Natural killer cell (primary cell): ENCODE results near the gene KISS1R. TPM values are rescaled to one million over a fixed set of nuclear protein-coding genes. Genes with fewer than 3 reads are reported as not detected.
A peak's percentile ranks its signal among the peaks of the same experiment; 100 is the strongest.

ENCODE experiments used
- ATAC-seq, 3 donors: fragments of 150-1000 bp in 2 of 3; fragments of 200-7000 bp in 1 of 3; cut with Tn5 transposase; 1 replicate in 1 of 3; 2 replicates in 2 of 3; pipeline ENCODE4 v1.10.0; 2021; ENCODE audit warnings: mild to moderate bottlenecking in 2 of 3, moderate library complexity in 2 of 3
- DNase-seq, 2 donors: peaks; one replicate each; pipeline versions ENCODE4 v3.0.0 to v3.0.0-alpha.2; 2013 to 2021; ENCODE audit warnings: mixed read lengths in 1 of 2
- H3K27ac ChIP-seq: one replicate; pipeline ENCODE4 v1.5.1; 2013; ENCODE audit warnings: mild to moderate bottlenecking, low read length
- H3K27me3 ChIP-seq: one replicate; pipeline ENCODE4 v1.6.1; 2013; ENCODE audit warnings: low read length; ENCODE audit not compliant: control insufficient read depth, insufficient read depth
- H3K36me3 ChIP-seq: one replicate; pipeline ENCODE4 v1.6.1; 2013; ENCODE audit warnings: low read length; ENCODE audit not compliant: control insufficient read depth, insufficient read depth
- H3K4me1 ChIP-seq: one replicate; pipeline ENCODE4 v1.6.1; 2013; ENCODE audit warnings: low read length; ENCODE audit not compliant: control insufficient read depth, insufficient read depth
- H3K4me3 ChIP-seq: one replicate; pipeline ENCODE4 v1.5.1; 2013; ENCODE audit warnings: low read length
- H3K9me3 ChIP-seq: one replicate; pipeline ENCODE4 v1.6.1; 2013; ENCODE audit warnings: low read length; ENCODE audit not compliant: control insufficient read depth, insufficient read depth
- H3K27ac Mint-ChIP-seq, 2 donors: one replicate each; pipeline ENCODE4 v1.8.0; 2022; ENCODE audit warnings: mild to moderate bottlenecking in 2 of 2, mixed read lengths in 2 of 2, moderate library complexity in 1 of 2
- H3K27me3 Mint-ChIP-seq, 2 donors: one replicate each; pipeline ENCODE4 v1.8.0; 2022; ENCODE audit warnings: low read depth in 2 of 2, mixed read lengths in 2 of 2
- H3K36me3 Mint-ChIP-seq: one replicate; pipeline ENCODE4 v1.8.0; 2022; ENCODE audit warnings: mixed read lengths
- H3K4me1 Mint-ChIP-seq, 2 donors: one replicate each; pipeline ENCODE4 v1.8.0; 2022; ENCODE audit warnings: mixed read lengths in 2 of 2
- H3K4me3 Mint-ChIP-seq: one replicate; pipeline ENCODE4 v1.8.0; 2022; ENCODE audit warnings: mild to moderate bottlenecking, moderate library complexity, mixed read lengths
- H3K9me3 Mint-ChIP-seq, 2 donors: one replicate each; pipeline ENCODE4 v1.8.0; 2022; ENCODE audit warnings: mixed read lengths in 2 of 2
- CTCF ChIP-seq: fragments of 200-600 bp; IDR thresholded peaks from one replicate; pipeline ENCODE4 v1.8.0; 2022; ENCODE audit warnings: antibody characterized with exemption
- WGBS: methylation state at CpG from one replicate; pipeline ENCODE4 v1.1.7; 2013; ENCODE audit warnings: missing lambda C conversion rate; ENCODE audit not compliant: insufficient coverage; 5-methylcytosine and 5-hydroxymethylcytosine counted together
- intact Hi-C: fragments of 100-400 bp; cut with micrococcal nuclease; formaldehyde crosslinking; loops from one replicate; pipeline ENCODE4 v1.14.2; 2022
- total RNA-seq, 4 donors: library from RNA; stranded (reverse); fragments of 120-200 nt in 1 of 4; gene quantifications; one replicate each; pipeline versions ENCODE4 v1.2.3 to v1.2.4, GENCODE V29; 2013 to 2022

The KISS1R gene
- total RNA-seq, 3 donors from 2014 or later (not counting 1 experiment from before 2014, with no cell fraction given) = 0.31 TPM; not detected in 2

GRCh38 chr19:892894-893689 is 24.0 kb upstream of the KISS1R start, which contains the start of the genes MED16 and RNU6-9:
Gene MED16 (minus strand): TSS chr19:893187. CDS start chr19:891131, 2,056 bp downstream.
Gene RNU6-9 (plus strand): TSS chr19:893484.
- Mint-ChIP-seq H3K27ac (peak within 1 kb of the TSS; percentile 99), H3K27me3 (no peaks in the 10 kb centered on the region), H3K4me1 (peaks cover 9 to 30% of the 10 kb centered on the region in 2 donors), H3K9me3 (no peaks in the 10 kb centered on the region), H3K36me3 (no peaks in the 10 kb centered on the region), H3K4me3 (peak within 1 kb of the TSS; percentile 97)
- 1% methylated on average over 67 of the region's 69 CpGs for WGBS
- intact Hi-C loops = loop anchor here (1.0 kb wide), 1 partner anchor 16 kb away; no protein-coding TSS in a partner anchor
- DNase-seq = peak; percentile 88 to 97
- peaks cover 20% of the 10 kb centered on the region for H3K36me3 ChIP-seq
- ATAC-seq = peak; percentile 97 to 98 (median 98)
- no peaks in the 10 kb centered on the region for H3K27me3 ChIP-seq
- peaks cover 39% of the 10 kb centered on the region for H3K4me1 ChIP-seq
- TF ChIP-seq CTCF = no peak
- H3K4me3 ChIP-seq = peak within 1 kb of the TSS; percentile 61
- peak within 1 kb of the TSS; percentile 98 for H3K27ac ChIP-seq
- no peaks in the 10 kb centered on the region for H3K9me3 ChIP-seq

- no peak for ATAC-seq
- Mint-ChIP-seq H3K36me3 (no peaks in the 10 kb centered on the region), H3K9me3 (no peaks in the 10 kb centered on the region), H3K27ac (peak overlapping the region in 1 of 2 donors; percentile 42), H3K27me3 (no peaks in the 10 kb centered on the region), H3K4me3 (no peak overlapping the region), H3K4me1 (peaks cover 9 to 27% of the 10 kb centered on the region in 2 donors)
- 93% methylated on average over 10 of the region's 10 CpGs for WGBS
- peaks cover 23% of the 10 kb centered on the region for H3K36me3 ChIP-seq
- no peaks in the 10 kb centered on the region for H3K27me3 ChIP-seq
- TF ChIP-seq CTCF = no peak
- intact Hi-C loops = no loop called here
- DNase-seq = no peak
- peaks cover 23% of the 10 kb centered on the region for H3K4me1 ChIP-seq
- no peak overlapping the region for H3K27ac ChIP-seq
- no peaks in the 10 kb centered on the region for H3K9me3 ChIP-seq
- no peak overlapping the region for H3K4me3 ChIP-seq
Observed at GRCh38 chr19:896434-896833, 20.7 kb upstream of the KISS1R start.

GRCh38 chr19:896999-897398 is 20.1 kb upstream of the KISS1R start:
- no peak for DNase-seq
- Mint-ChIP-seq H3K27me3 (no peaks in the 10 kb centered on the region), H3K9me3 (no peaks in the 10 kb centered on the region), H3K27ac (no peak overlapping the region), H3K36me3 (no peaks in the 10 kb centered on the region), H3K4me3 (no peak overlapping the region), H3K4me1 (peaks cover 9 to 26% of the 10 kb centered on the region in 2 donors)
- Histone ChIP-seq H3K27me3 (no peaks in the 10 kb centered on the region), H3K36me3 (peaks cover 28% of the 10 kb centered on the region), H3K27ac (no peak overlapping the region), H3K4me1 (peaks cover 21% of the 10 kb centered on the region), H3K4me3 (no peak overlapping the region), H3K9me3 (no peaks in the 10 kb centered on the region)
- TF ChIP-seq CTCF = no peak
- WGBS = 94% methylated on average over 11 of the region's 11 CpGs
- ATAC-seq = no peak
- intact Hi-C loops = no loop called here
